Transverse colon (tissue), 4 donors: ENCODE results near the gene RTP5. TPM values are rescaled to one million over a fixed set of nuclear protein-coding genes. Genes with fewer than 3 reads are reported as not detected.
A peak's percentile ranks its signal among the peaks of the same experiment; 100 is the strongest.

Experiments
- DNase-seq: peaks from one replicate; pipeline ENCODE4 v3.0.0-alpha.2; 2019
- H3K27ac ChIP-seq, 4 donors: fragments of 200-600 bp; sonication (generic); 2 replicates each; pipeline ENCODE4 v1.5.1; 2016 to 2018; ENCODE audit warnings: inconsistent platforms in 4 of 4
- H3K27me3 ChIP-seq: fragments of 200-600 bp; sonication (generic); 2 replicates; pipeline ENCODE4 v1.5.1; 2017; ENCODE audit warnings: inconsistent platforms
- H3K36me3 ChIP-seq, 4 donors: fragments of 200-600 bp; sonication (generic); 2 replicates each; pipeline ENCODE4 v1.5.1; 2017 to 2019; ENCODE audit warnings: inconsistent platforms in 4 of 4
- H3K4me1 ChIP-seq, 4 donors: fragments of 200-600 bp; sonication (generic); 2 replicates each; pipeline ENCODE4 v1.5.1; 2017 to 2020; ENCODE audit warnings: inconsistent platforms in 4 of 4
- H3K4me3 ChIP-seq, 4 donors: fragments of 200-600 bp; sonication (generic); 1 replicate in 1 of 4; 2 replicates in 3 of 4; pipeline versions ENCODE4 v1.5.1 to v1.6.1; 2017 to 2019; ENCODE audit warnings: inconsistent platforms in 4 of 4
- H3K9me3 ChIP-seq, 2 donors: fragments of 200-600 bp; sonication (generic); 2 replicates each; pipeline ENCODE4 v1.5.1; 2017 to 2019; ENCODE audit warnings: inconsistent platforms in 2 of 2
- EP300 ChIP-seq: sonication (generic); formaldehyde crosslinking; IDR thresholded peaks from one replicate; pipeline ENCODE4 v1.6.1; 2017; ENCODE audit warnings: antibody characterized with exemption, low read depth
- POLR2A ChIP-seq: fragments of 450-650 bp; IDR thresholded peaks from one replicate; pipeline ENCODE4 v1.6.1; 2016; ENCODE audit warnings: antibody characterized with exemption, mild to moderate bottlenecking, moderate library complexity
- POLR2AphosphoS5 ChIP-seq, 3 donors: sonication (generic); formaldehyde crosslinking; IDR thresholded peaks; one replicate each; pipeline ENCODE4 v1.6.1; 2016; ENCODE audit warnings: antibody characterized with exemption in 3 of 3
- WGBS, 2 donors: methylation state at CpG; one replicate each; pipeline ENCODE4 v1.1.5; 2018; ENCODE audit warnings: low coverage in 1 of 2; 5-methylcytosine and 5-hydroxymethylcytosine counted together
- in situ Hi-C, 4 donors: fragments of 200-750 bp; cut with MboI; loops; one replicate each; pipeline versions ENCODE4 v1.15.0 to v1.15.1; 2017; ENCODE audit warnings: low sequenced_read_pairs in 3 of 4, low pct_ligation_motif_present in 1 of 4, low pct_unique_long_range_greater_than_20kb in 1 of 4
- intact Hi-C: fragments of 100-400 bp; cut with DNase I; formaldehyde crosslinking; loops from one replicate; pipeline ENCODE4 v1.15.1; 2023; ENCODE audit warnings: low total_unique reads
- total RNA-seq, 4 donors: library from RNA; depleted of rRNA; stranded (reverse); fragments of >200 nt; gene quantifications; one replicate each; pipeline ENCODE4 v1.1.0, GENCODE V29; 2016
- TF ChIP-seq, protein P1 (sequence below), 5 experiments: fragments of 200-600 bp in 3 of 5; fragments of 450-650 bp in 2 of 5; sonication (generic) in 3 of 5; IDR thresholded peaks; 1 replicate in 2 of 5; 2 replicates in 3 of 5; pipeline ENCODE4 v1.5.1; 2016 to 2017; ENCODE audit warnings: antibody characterized with exemption in 5 of 5, inconsistent platforms in 3 of 5, mild to moderate bottlenecking in 2 of 5, moderate library complexity in 1 of 5

The RTP5 gene
- total RNA-seq, 4 donors from 2014 or later: 0.16 TPM; not detected in 3

DNA sequence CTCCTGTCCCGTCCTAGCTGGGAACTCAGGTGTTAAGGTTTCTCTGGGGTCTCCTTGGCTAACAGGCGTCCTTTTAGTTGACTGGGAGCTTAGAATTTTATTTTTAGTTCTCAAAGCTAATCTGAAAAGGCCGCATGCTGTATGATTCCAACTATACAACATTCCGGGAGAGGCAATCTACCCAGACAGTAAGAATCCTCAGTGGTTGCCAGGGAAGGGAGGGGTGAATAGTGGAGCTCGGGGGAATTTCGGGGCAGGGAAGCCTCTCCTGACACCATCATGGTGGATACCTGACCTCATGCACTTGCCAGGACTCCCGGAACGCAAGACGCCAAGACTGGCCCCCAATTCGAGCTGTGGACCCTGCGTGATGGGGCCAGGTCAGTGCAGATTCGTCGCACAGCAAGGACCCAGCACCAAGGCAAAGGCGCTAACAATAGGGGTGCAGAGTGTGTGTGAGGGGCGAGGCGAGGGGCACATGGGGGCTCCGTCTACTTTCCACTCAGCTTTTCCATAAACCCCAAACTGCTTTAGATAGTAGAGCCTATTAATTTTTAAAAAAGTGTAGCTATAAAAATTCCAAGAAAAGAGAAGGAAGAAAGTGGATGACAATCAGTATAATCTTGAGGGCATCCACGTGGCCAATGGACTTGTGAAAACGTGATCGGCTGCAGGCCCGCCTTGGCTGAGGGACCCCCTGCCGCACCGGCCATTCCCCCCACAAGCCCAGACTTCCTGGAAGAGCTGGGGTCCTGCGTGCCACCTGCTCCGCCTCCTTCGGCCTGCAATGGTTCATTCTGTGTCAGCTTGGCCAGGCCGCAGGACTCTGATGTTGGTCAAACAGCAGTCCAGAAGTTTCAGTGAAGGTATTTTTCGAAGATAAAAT lies 28.1 kb upstream of the RTP5 start:
- WGBS, 2 donors: 81 to 82% methylated on average over 6 to 28 of the region's 28 CpGs
- no peak for DNase-seq
- H3K9me3 ChIP-seq: no peaks in the 10 kb centered on the region
- in situ Hi-C loops: no loop called here
- intact Hi-C loops: no loop called here
- no peak overlapping the region for H3K4me3 ChIP-seq
- H3K27me3 ChIP-seq: peaks cover 19% of the 10 kb centered on the region
- H3K27ac ChIP-seq: no peak overlapping the region
- no peak for TF ChIP-seq POLR2AphosphoS5 (IDR thresholded peaks at IDR 0.05)
- TF ChIP-seq, protein P1, sequence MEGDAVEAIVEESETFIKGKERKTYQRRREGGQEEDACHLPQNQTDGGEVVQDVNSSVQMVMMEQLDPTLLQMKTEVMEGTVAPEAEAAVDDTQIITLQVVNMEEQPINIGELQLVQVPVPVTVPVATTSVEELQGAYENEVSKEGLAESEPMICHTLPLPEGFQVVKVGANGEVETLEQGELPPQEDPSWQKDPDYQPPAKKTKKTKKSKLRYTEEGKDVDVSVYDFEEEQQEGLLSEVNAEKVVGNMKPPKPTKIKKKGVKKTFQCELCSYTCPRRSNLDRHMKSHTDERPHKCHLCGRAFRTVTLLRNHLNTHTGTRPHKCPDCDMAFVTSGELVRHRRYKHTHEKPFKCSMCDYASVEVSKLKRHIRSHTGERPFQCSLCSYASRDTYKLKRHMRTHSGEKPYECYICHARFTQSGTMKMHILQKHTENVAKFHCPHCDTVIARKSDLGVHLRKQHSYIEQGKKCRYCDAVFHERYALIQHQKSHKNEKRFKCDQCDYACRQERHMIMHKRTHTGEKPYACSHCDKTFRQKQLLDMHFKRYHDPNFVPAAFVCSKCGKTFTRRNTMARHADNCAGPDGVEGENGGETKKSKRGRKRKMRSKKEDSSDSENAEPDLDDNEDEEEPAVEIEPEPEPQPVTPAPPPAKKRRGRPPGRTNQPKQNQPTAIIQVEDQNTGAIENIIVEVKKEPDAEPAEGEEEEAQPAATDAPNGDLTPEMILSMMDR (IDR thresholded peaks at IDR 0.05): no peak
- no peak for TF ChIP-seq EP300
- no peak for TF ChIP-seq POLR2A
- no peaks in the 10 kb centered on the region for H3K36me3 ChIP-seq
- peaks cover 0 to 20% (median 13%) of the 10 kb centered on the region in 4 donors for H3K4me1 ChIP-seq

GRCh38 chr2:241842067-241842415 lies 27.5 kb upstream of the RTP5 start:
- Histone ChIP-seq H3K4me1 (peaks cover 0 to 20% (median 13%) of the 10 kb centered on the region in 4 donors), H3K36me3 (no peaks in the 10 kb centered on the region), H3K9me3 (no peaks in the 10 kb centered on the region), H3K4me3 (no peak overlapping the region), H3K27ac (no peak overlapping the region), H3K27me3 (peaks cover 17% of the 10 kb centered on the region)
- intact Hi-C loops (no loop called here), in situ Hi-C loops (no loop called here)
- no peak for DNase-seq
- TF ChIP-seq, protein P1 (IDR thresholded peaks at IDR 0.05): no peak
- 81 to 85% methylated on average over 7 to 11 of the region's 11 CpGs for WGBS, 2 donors

- DNase-seq: peak; percentile 65
- Histone ChIP-seq H3K27ac (peak overlapping the region; percentile 18 to 76 (median 54)), H3K9me3 (no peaks in the 10 kb centered on the region)
Measured at GRCh38 chr2:241842620-241843211, 26.8 kb upstream of the RTP5 start.

More at GRCh38 chr2:241842620-241843211, 26.8 kb upstream of the RTP5 start:
- 53 to 81% methylated on average over 7 to 29 of the region's 29 CpGs for WGBS, 2 donors
- in situ Hi-C loops (no loop called here), intact Hi-C loops (no loop called here)
- Histone ChIP-seq H3K27me3 (peaks cover 11% of the 10 kb centered on the region), H3K4me3 (peak overlapping the region in 2 of 4 donors; percentile 5 to 48), H3K36me3 (no peaks in the 10 kb centered on the region), H3K4me1 (peaks cover 0 to 20% (median 13%) of the 10 kb centered on the region in 4 donors)
- TF ChIP-seq POLR2A (peak; percentile 40), POLR2AphosphoS5 (IDR thresholded peaks at IDR 0.05) (peak in 2 of 3 donors; percentile 49 to 53), EP300 (peak; percentile 53)
- TF ChIP-seq, protein P1 (IDR thresholded peaks at IDR 0.05): no peak
